Esophagus squamous epithelium (tissue), 5 donors: ENCODE measurements around the gene MLLT10. TPM values are rescaled to one million over a fixed set of nuclear protein-coding genes. Genes with fewer than 3 reads are reported as not detected.

Experiments
- DNase-seq: peaks from one replicate; lab custom pipeline; 2025; lab: John Stamatoyannopoulos, UW
- H3K27ac ChIP-seq, 4 donors: fragments of 200-600 bp; sonication (generic); one replicate each; pipeline ENCODE4 v1.5.1; 2016 to 2019; ENCODE audit warnings: mild to moderate bottlenecking in 1 of 4
- H3K27me3 ChIP-seq, 4 donors: fragments of 200-600 bp; sonication (generic); 1 replicate in 3 of 4; 2 replicates in 1 of 4; pipeline versions ENCODE4 v1.5.1 to v1.6.0; 2017 to 2021; ENCODE audit warnings: antibody characterized with exemption in 1 of 4
- H3K36me3 ChIP-seq, 3 donors: fragments of 200-600 bp; sonication (generic); one replicate each; pipeline ENCODE4 v1.5.1; 2016 to 2019
- H3K4me1 ChIP-seq, 3 donors: fragments of 200-600 bp; sonication (generic); one replicate each; pipeline ENCODE4 v1.5.1; 2017 to 2019
- H3K4me3 ChIP-seq, 4 donors: fragments of 200-600 bp; sonication (generic); 1 replicate in 3 of 4; 2 replicates in 1 of 4; pipeline ENCODE4 v1.5.1; 2016 to 2019; ENCODE audit warnings: mild to moderate bottlenecking in 2 of 4, moderate library complexity in 1 of 4
- H3K9me3 ChIP-seq, 3 donors: fragments of 200-600 bp; sonication (generic); one replicate each; pipeline ENCODE4 v1.5.1; 2016 to 2019
- POLR2A ChIP-seq, 4 donors: fragments of 450-650 bp; IDR thresholded peaks; one replicate each; pipeline ENCODE4 v1.6.1; 2017; ENCODE audit warnings: antibody characterized with exemption in 4 of 4, mild to moderate bottlenecking in 4 of 4, moderate library complexity in 3 of 4
- WGBS, 2 donors: methylation state at CpG; one replicate each; pipeline ENCODE4 v1.1.5; 2018; 5-methylcytosine and 5-hydroxymethylcytosine counted together
- intact Hi-C: fragments of 100-400 bp; cut with DNase I; formaldehyde crosslinking; loops from one replicate; pipeline ENCODE4 v1.15.0; 2022
- total RNA-seq, 4 donors: library from RNA; depleted of rRNA; stranded (reverse); fragments of >200 nt; gene quantifications; one replicate each; pipeline ENCODE4 v1.1.0, GENCODE V29; 2016
- TF ChIP-seq, protein P1 (sequence below), 6 experiments: fragments of 450-650 bp in 4 of 6; fragments of 200-600 bp in 2 of 6; sonication (generic) in 2 of 6; IDR thresholded peaks; one replicate each; pipeline ENCODE4 v1.5.1; 2016 to 2019; ENCODE audit warnings: antibody characterized with exemption in 6 of 6, mild to moderate bottlenecking in 4 of 6, moderate library complexity in 4 of 6
- donor health status: DM: yes; HTN: yes; CAD: no.

Gene MLLT10
- total RNA-seq, result 10 to 100 TPM; 22.7 to 49.6 (median 32.4) TPM

DNA sequence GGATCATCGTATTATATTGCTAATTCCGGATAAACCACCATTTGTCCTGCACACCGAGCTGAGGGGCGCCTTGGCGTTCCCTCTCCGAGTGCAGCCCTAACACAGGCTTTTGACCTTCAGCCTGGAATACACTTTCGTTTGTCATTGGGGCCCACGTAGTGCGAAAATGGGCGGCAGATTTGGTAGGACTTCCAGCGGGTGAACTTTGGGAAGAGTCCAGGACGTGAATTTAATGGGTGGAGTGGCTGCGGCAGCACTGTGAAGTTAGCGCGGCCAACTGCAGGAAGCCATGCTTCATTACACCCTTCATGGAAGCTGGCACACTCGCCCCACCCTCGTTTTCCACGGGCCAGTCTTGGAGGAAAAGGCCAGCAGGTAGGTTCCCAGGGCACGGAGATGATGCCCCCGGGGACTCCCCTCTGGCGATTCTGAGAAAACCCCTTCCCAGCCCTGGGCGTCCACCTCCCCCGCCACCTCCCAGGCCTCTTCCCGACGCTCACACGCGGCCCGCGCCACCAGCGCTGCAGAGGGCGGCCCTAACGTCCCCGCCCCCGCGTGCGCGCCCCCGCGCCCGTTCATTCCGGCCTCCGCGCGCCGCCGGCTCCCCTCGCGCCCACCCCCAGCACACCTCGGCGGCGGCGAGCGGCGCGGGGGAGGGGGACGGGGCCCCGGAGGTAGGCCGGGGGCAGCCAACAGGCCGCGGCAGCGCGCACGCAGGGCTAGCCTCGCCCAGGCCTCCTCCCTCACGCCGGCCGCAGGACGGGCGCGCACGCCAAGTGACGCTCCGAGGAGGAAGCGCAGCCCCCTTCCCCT lies at the start of gene MLLT10:
Gene MLLT10 (plus strand): TSS at position 766 of the 813 bp plus-strand sequence. CDS start 413 bp downstream, outside the sequence.
- TF ChIP-seq, protein P1, sequence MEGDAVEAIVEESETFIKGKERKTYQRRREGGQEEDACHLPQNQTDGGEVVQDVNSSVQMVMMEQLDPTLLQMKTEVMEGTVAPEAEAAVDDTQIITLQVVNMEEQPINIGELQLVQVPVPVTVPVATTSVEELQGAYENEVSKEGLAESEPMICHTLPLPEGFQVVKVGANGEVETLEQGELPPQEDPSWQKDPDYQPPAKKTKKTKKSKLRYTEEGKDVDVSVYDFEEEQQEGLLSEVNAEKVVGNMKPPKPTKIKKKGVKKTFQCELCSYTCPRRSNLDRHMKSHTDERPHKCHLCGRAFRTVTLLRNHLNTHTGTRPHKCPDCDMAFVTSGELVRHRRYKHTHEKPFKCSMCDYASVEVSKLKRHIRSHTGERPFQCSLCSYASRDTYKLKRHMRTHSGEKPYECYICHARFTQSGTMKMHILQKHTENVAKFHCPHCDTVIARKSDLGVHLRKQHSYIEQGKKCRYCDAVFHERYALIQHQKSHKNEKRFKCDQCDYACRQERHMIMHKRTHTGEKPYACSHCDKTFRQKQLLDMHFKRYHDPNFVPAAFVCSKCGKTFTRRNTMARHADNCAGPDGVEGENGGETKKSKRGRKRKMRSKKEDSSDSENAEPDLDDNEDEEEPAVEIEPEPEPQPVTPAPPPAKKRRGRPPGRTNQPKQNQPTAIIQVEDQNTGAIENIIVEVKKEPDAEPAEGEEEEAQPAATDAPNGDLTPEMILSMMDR (IDR thresholded peaks at IDR 0.05), result peak in 4 of 6 experiments; percentile 12 to 47 (median 25)
- peak in 3 of 4 donors; percentile 44 to 87 (median 77) for TF ChIP-seq POLR2A (IDR thresholded peaks at IDR 0.05)
- intact Hi-C loops, result loop anchor here (10.0 kb wide), 1 partner anchor 191 kb away; no protein-coding TSS in a partner anchor

DNA sequence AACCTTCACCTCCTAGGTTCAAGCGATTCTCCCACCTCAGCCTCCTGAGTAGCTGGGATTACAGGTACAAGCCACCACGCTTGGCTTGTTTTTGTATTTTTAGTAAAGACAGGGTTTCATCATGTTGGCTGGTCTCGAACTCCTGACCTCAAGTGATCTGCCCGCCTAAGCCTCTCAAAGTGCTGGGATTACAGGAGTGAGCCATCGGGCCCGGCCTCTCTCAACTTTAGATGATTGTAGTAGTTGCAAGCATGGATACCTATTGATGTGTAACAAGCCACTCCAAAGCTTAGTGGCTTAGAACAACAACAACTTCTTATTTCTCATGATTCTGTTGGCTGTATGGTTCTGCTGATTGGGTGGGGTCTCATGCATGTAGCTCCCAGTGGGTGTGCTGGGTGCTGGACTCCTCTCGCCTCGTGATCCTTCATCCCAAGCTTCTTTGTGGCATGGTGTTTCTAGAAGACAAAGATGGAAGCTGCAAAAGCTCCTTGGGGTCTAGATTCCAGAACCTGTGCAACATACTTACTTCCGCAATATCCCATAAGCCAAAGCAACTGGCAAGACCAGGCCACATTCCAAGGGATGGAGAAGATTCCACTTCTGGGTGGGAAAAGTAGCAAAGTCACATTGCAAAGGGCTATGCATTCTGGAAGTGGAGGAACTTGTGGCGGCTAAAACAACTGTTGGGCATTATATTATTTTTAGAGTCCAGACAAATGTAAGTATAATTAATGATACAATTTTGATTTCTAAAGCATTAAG lies 46.4 kb upstream of the MLLT10 start:
- H3K27me3 ChIP-seq, result no peaks in the 10 kb centered on the region
- no peaks in the 10 kb centered on the region for H3K9me3 ChIP-seq
- TF ChIP-seq, protein P1 (IDR thresholded peaks at IDR 0.05), result no peak
- TF ChIP-seq POLR2A (IDR thresholded peaks at IDR 0.05), result no peak
- no peaks in the 10 kb centered on the region for H3K4me1 ChIP-seq
- no peak for DNase-seq
- 91 to 98% methylated on average over 6 to 10 of the region's 10 CpGs for WGBS, 2 donors
- H3K27ac ChIP-seq, result no peak overlapping the region
- no peak overlapping the region for H3K4me3 ChIP-seq
- H3K36me3 ChIP-seq, result no peaks in the 10 kb centered on the region
- intact Hi-C loops, result no loop called here

More for the DNA sequence above, at the start of gene MLLT10:
- peak within 1 kb of the TSS; percentile 61 to 96 (median 82) for H3K4me3 ChIP-seq
- 0% methylated on average over 13 to 15 of the region's 74 CpGs for WGBS, 2 donors
- H3K4me1 ChIP-seq, result peaks cover 4 to 72% (median 19%) of the 10 kb centered on the region in 3 donors
- peak; percentile 65 for DNase-seq
- no peaks in the 10 kb centered on the region for H3K9me3 ChIP-seq
- H3K27ac ChIP-seq, result peak within 1 kb of the TSS; percentile 91 to 100 (median 96)
- peaks cover 0 to 24% (median 5%) of the 10 kb centered on the region in 3 donors for H3K36me3 ChIP-seq
- H3K27me3 ChIP-seq, result no peaks in the 10 kb centered on the region

DNA sequence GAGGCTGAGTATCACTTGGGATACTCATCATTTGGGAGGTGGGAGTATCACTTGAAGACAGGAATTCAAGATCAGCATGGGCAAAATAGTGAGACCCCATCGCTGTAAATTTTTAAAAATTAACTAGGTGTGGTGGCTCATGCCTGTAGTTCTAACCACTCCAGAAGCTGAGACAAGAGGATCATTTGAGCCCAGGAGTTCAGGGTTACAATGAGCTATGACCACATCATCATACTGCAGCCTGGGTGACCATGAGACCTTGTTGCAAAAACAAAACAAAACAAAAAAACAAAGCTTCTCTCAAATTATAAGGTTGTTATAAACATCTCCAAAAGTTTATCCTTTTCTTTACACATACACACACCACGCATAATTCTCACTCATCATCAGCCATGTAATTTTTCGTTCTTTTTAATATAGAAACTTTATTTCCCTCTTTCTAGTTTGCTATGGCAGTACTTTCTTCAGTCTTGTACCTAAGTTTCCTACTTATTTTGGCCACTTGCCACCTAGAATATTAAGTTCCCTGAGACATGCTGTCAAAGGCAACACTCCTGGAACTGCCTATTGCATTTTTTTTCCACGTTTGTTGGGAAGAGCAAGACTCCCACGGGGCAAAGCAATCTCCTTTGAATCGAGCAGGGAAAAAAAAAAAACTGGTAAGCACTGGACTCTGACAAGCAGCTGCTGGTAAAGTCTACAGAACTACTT lies 45.6 kb upstream of the MLLT10 start:
- intact Hi-C loops, result no loop called here
- WGBS, 2 donors, result 49 to 51% methylated on average over 6 of the region's 6 CpGs
- DNase-seq, result no peak

DNA sequence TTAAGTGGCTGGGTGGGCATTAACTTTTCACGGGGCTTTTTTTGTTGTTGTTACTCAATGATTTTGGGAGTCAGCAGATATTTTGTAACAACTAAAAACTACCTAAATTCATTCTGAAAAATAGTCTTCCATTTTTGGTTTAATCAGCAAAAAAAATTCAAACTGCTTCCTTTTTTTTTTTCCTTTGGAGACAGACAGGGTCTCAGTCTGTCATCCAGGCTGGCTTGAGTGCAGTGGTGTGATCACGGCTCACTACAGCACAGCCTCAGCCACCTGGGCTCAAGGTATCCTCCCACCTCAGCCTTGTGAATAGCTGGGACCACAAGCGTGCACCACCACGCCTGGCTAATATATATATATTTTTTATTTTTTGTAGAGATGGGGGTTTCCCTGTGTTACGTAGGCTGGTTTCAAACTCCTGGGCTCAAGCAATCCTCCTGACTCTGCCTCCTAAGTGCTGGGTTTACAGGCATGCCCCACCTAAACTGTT lies 45.0 kb upstream of the MLLT10 start:
- DNase-seq, result no peak
- peaks cover 0 to 3% (median 0%) of the 10 kb centered on the region in 3 donors for H3K4me1 ChIP-seq
- H3K27ac ChIP-seq, result no peak overlapping the region
- intact Hi-C loops, result no loop called here
- TF ChIP-seq, protein P1 (IDR thresholded peaks at IDR 0.05), result no peak
- no peak for TF ChIP-seq POLR2A (IDR thresholded peaks at IDR 0.05)
- WGBS, 2 donors, result 60 to 70% methylated on average over 5 of the region's 5 CpGs
- H3K9me3 ChIP-seq, result no peaks in the 10 kb centered on the region
- H3K36me3 ChIP-seq, result no peaks in the 10 kb centered on the region
- H3K27me3 ChIP-seq, result peaks cover 0 to 4% (median 0%) of the 10 kb centered on the region in 4 donors
- H3K4me3 ChIP-seq, result no peak overlapping the region

More for the DNA sequence above, 45.6 kb upstream of the MLLT10 start:
- Histone ChIP-seq H3K9me3 (no peaks in the 10 kb centered on the region), H3K4me3 (no peak overlapping the region), H3K4me1 (no peaks in the 10 kb centered on the region), H3K27me3 (no peaks in the 10 kb centered on the region), H3K27ac (no peak overlapping the region), H3K36me3 (no peaks in the 10 kb centered on the region)
- TF ChIP-seq, protein P1 (IDR thresholded peaks at IDR 0.05), result no peak
- no peak for TF ChIP-seq POLR2A (IDR thresholded peaks at IDR 0.05)
